HepG2 (cell line): ENCODE measurements around the gene NSD2. TPM values are rescaled to one million over a fixed set of nuclear protein-coding genes. Genes with fewer than 3 reads are reported as not detected.
A peak's percentile ranks its signal among the peaks of the same experiment; 100 is the strongest.

Experiments
- ATAC-seq: fragments of 200-7000 bp; cut with Tn5 transposase; 3 replicates; pipeline ENCODE4 v1.9.1; 2020; ENCODE audit warnings: mild to moderate bottlenecking, moderate library complexity
- BruUV-seq: library from RNA; stranded (reverse); fragments of 400-500 nt; replicated peaks from 2 replicates; lab custom pipeline; 2021; lab: Mats Ljungman, UMichigan
- CTCF ChIA-PET: fragments of 300-600 bp; formaldehyde crosslinking; extraction: SDS; loops from one replicate; lab custom pipeline; 2021; ENCODE audit warnings: low total read pairs, inconsistent platforms, low intra/inter-chr PET ratio; lab: Yijun Ruan, JAX
- POLR2A ChIA-PET: fragments of 350-600 bp; sonication (Branson Sonifier 250); formaldehyde crosslinking; loops from one replicate; lab custom pipeline; 2020; ENCODE audit warnings: antibody characterized with exemption, inconsistent platforms; lab: Yijun Ruan, JAX
- DNase-seq: peaks from one replicate; pipeline ENCODE4 v3.0.0-alpha.2; 2015; ENCODE audit warnings: low spot score
- FAIRE-seq: peaks from 3 replicates; lab custom pipeline; 2011; peaks lifted over from hg19 to GRCh38; lab: Jason Lieb, UNC
- H2AFZ ChIP-seq: one replicate; pipeline ENCODE4 v1.6.1; 2011; ENCODE audit warnings: low read length, inconsistent platforms
- H3K27ac ChIP-seq: fragments of 300-600 bp; 3 replicates; pipeline ENCODE4 v1.8.0; 2011; ENCODE audit warnings: mixed run types, mild to moderate bottlenecking, mixed read lengths, low read length, inconsistent platforms; ENCODE audit not compliant: insufficient read depth; ENCODE audit errors: extremely low read length
- H3K27me3 ChIP-seq, 2 experiments: fragments of 200-600 bp in 1 of 2; 2 replicates in 1 of 2; 3 replicates in 1 of 2; pipeline versions ENCODE4 v1.6.0 to v1.8.0; 2011; ENCODE audit warnings: low read length in 2 of 2, mild to moderate bottlenecking in 2 of 2, moderate library complexity in 2 of 2, inconsistent platforms in 1 of 2; ENCODE audit not compliant: insufficient read depth in 2 of 2, control insufficient read depth in 1 of 2
- H3K36me3 ChIP-seq, 2 experiments: fragments of 200-600 bp in 1 of 2; replicated peaks in 1 of 2; 2 replicates in 1 of 2; 3 replicates in 1 of 2; pipeline versions ENCODE4 v1.5.1 to v1.8.0; 2011; ENCODE audit warnings: low read length in 2 of 2, inconsistent platforms in 1 of 2; ENCODE audit not compliant: insufficient read depth in 2 of 2, control insufficient read depth in 1 of 2
- H3K4me1 ChIP-seq: 2 replicates; pipeline ENCODE4 v1.5.1; 2012; ENCODE audit warnings: low read length, inconsistent platforms; ENCODE audit not compliant: insufficient read depth
- H3K4me2 ChIP-seq: 2 replicates; pipeline ENCODE4 v1.6.0; 2011; ENCODE audit warnings: low read depth, low read length, inconsistent platforms
- H3K4me3 ChIP-seq, 3 experiments: fragments of 200-600 bp in 1 of 3; sonication (generic), shearing (Covaris generic) in 1 of 3; replicated peaks in 1 of 3; 2 replicates each; pipeline ENCODE4 v1.5.1; 2011 to 2016; ENCODE audit warnings: low read length in 3 of 3, inconsistent platforms in 2 of 3, low read depth in 2 of 3, mild to moderate bottlenecking in 2 of 3, control low read depth in 1 of 3, mixed read lengths in 1 of 3; ENCODE audit not compliant: insufficient read depth in 1 of 3
- H3K79me2 ChIP-seq: one replicate; pipeline ENCODE4 v1.6.1; 2011; ENCODE audit warnings: low read length, inconsistent platforms; ENCODE audit not compliant: insufficient read depth
- H3K9ac ChIP-seq: 2 replicates; pipeline ENCODE4 v1.6.0; 2011; ENCODE audit warnings: mild to moderate bottlenecking, low read depth, low read length, inconsistent platforms; ENCODE audit not compliant: insufficient read depth
- H3K9me3 ChIP-seq: 2 replicates; pipeline ENCODE4 v1.5.1; 2012; ENCODE audit warnings: mild to moderate bottlenecking, low read length
- H4K20me1 ChIP-seq: 2 replicates; pipeline ENCODE4 v1.6.0; 2011; ENCODE audit warnings: inconsistent platforms, mild to moderate bottlenecking, low read length, moderate library complexity; ENCODE audit not compliant: insufficient read depth
- AGO2 ChIP-seq: fragments of 200-400 bp; formaldehyde crosslinking; optimal IDR thresholded peaks from 2 replicates; pipeline ENCODE3; 2017; ENCODE audit warnings: mild to moderate bottlenecking, low read depth, low read length, moderate library complexity
- HMGXB3 ChIP-seq: sonication (generic); formaldehyde crosslinking; IDR thresholded peaks from 2 replicates; pipeline ENCODE4 v1.4.0; 2020; ENCODE audit warnings: missing genetic modification reagents, borderline replicate concordance
- WGBS: methylation state at CpG from one replicate; pipeline ENCODE4 v1.1.6; 2017; ENCODE audit warnings: low lambda C conversion rate; 5-methylcytosine and 5-hydroxymethylcytosine counted together
- in situ Hi-C: cut with HindIII; loops from 2 replicates; pipeline ENCODE4 v1.10.0; 2017; ENCODE audit warnings: low pct_unique_long_range_greater_than_20kb; ENCODE audit not compliant: extremely low pct_ligation_motif_present
- intact Hi-C: fragments of 100-400 bp; cut with micrococcal nuclease; formaldehyde crosslinking; loops from one replicate; pipeline ENCODE4 v1.10.0; 2022; ENCODE audit not compliant: unreplicated experiment
- polyA plus RNA-seq, 8 experiments: library from polyadenylated mRNA; depleted of rRNA in 3 of 8; stranded (reverse) in 7 of 8; unstranded in 1 of 8; fragments of >200 nt; fragmentation: Illumina TruSeq in 4 of 8; extraction: Trizol in 4 of 8; gene quantifications; 2 replicates each; pipeline versions ENCODE4 v1.2.1 to v1.2.3, GENCODE V29; 2011 to 2016; ENCODE audit warnings: low read depth in 4 of 8, missing spikeins in 1 of 8, mixed read lengths in 1 of 8; ENCODE audit not compliant: insufficient read depth in 1 of 8
- total RNA-seq, 5 experiments: library from RNA; depleted of rRNA; stranded (reverse); fragments of >200 nt; fragmentation: Illumina TruSeq; extraction: Trizol; gene quantifications; 2 replicates each; pipeline ENCODE4 v1.2.3, GENCODE V29; 2016; ENCODE audit warnings: low read depth in 1 of 5

Gene NSD2
- total and polyA plus RNA-seq, 2 of the 13 experiments (the other 11 are each of a cell fraction or from before 2014, with no cell fraction given), result 22.0 to 65.9 TPM

- Histone ChIP-seq H3K4me2 (no peak overlapping the region), H3K4me3 (no peak overlapping the region), H2AFZ (no peak overlapping the region), H3K36me3 (peaks cover 22 to 52% of the 10 kb centered on the region in 2 experiments), H3K9me3 (no peaks in the 10 kb centered on the region), H3K9ac (no peak overlapping the region), H3K79me2 (no peaks in the 10 kb centered on the region), H3K27ac (no peak overlapping the region), H3K4me1 (no peaks in the 10 kb centered on the region), H3K27me3 (no peaks in the 10 kb centered on the region; a peak in 1 of 5 replicates), H4K20me1 (peaks cover 3% of the 10 kb centered on the region; the same call in 1 of the 2 replicates)
- no peak for FAIRE-seq
- in situ Hi-C loops, result no loop called here
- DNase-seq, result no peak
- intact Hi-C loops, result no loop called here
- ATAC-seq, result no peak
- ChIA-PET CTCF (no interaction called here), POLR2A (no interaction called here)
- no TSS peak for BruUV-seq
- peak; percentile 42 for TF ChIP-seq AGO2
- no peak for TF ChIP-seq HMGXB3 (CRISPR knock-in tag)
- 98% methylated on average over 13 of the region's 13 CpGs for WGBS
These were observed 57.4 kb downstream of the NSD2 start for GRCh38 chr4:1928356-1929239.
